ENCODE measurements around the gene LDLRAD4.

- TF ChIP-seq SP1 (IDR thresholded peaks at IDR 0.05) = no peak
- TF ChIP-seq FOXM1 (IDR thresholded peaks at IDR 0.05; ENCODE audit: borderline replicate concordance) = no peak
- no peak for TF ChIP-seq SUZ12 (IDR thresholded peaks at IDR 0.05)
- no peak for TF ChIP-seq FOXA1 (IDR thresholded peaks at IDR 0.05)
- no peak for TF ChIP-seq BHLHE40 (IDR thresholded peaks at IDR 0.05; ENCODE audit: borderline replicate concordance)
- no peak for TF ChIP-seq PKNOX1 (IDR thresholded peaks at IDR 0.05)
- no peak for TF ChIP-seq CTBP1 (IDR thresholded peaks at IDR 0.05; ENCODE audit: borderline replicate concordance)
- TF ChIP-seq L3MBTL2 (conservative IDR thresholded peaks at IDR 0.05) = no peak
- no peak for TF ChIP-seq TARDBP (IDR thresholded peaks at IDR 0.05)
- no peak for TF ChIP-seq HDGF (IDR thresholded peaks at IDR 0.05; ENCODE audit: borderline replicate concordance)
- no peak for TF ChIP-seq ZNF384 (IDR thresholded peaks at IDR 0.05)
Measured at GRCh38 chr18:13309748-13310670, 91.4 kb downstream of the LDLRAD4 start.

Data from HEK293T (cell line).